Spinal cord (tissue), 10 donors: Measurements from ENCODE around the gene PHF10. TPM values are rescaled to one million over a fixed set of nuclear protein-coding genes. Genes with fewer than 3 reads are reported as not detected.
A peak's percentile ranks its signal among the peaks of the same experiment; 100 is the strongest.
"Not testable (repeated sequence)": the region's sequence is repeated elsewhere in the genome, so short reads cannot be mapped to it uniquely, and the experiment has no call there.

Source experiments
- DNase-seq, 6 donors: peaks; one replicate each; pipeline versions ENCODE4 v3.0.0 to v3.0.0-alpha.2; 2013 to 2015; ENCODE audit warnings: low spot score in 6 of 6, low read depth in 4 of 6
- H3K27ac ChIP-seq: one replicate; pipeline ENCODE4 v1.5.1; 2013; ENCODE audit warnings: low read depth, low read length, control low read depth
- H3K27me3 ChIP-seq: one replicate; pipeline ENCODE4 v1.6.1; 2013; ENCODE audit warnings: low read length; ENCODE audit not compliant: control insufficient read depth, insufficient read depth
- H3K36me3 ChIP-seq: one replicate; pipeline ENCODE4 v1.6.1; 2013; ENCODE audit warnings: low read length; ENCODE audit not compliant: control insufficient read depth, insufficient read depth
- H3K4me1 ChIP-seq: one replicate; pipeline ENCODE4 v1.6.1; 2013; ENCODE audit warnings: low read length; ENCODE audit not compliant: control insufficient read depth, insufficient read depth
- H3K4me3 ChIP-seq: one replicate; pipeline ENCODE4 v1.5.1; 2013; ENCODE audit warnings: low read depth, low read length, control low read depth
- H3K9me3 ChIP-seq: one replicate; pipeline ENCODE4 v1.6.1; 2013; ENCODE audit warnings: low read length; ENCODE audit not compliant: control insufficient read depth, insufficient read depth
- WGBS: methylation state at CpG from one replicate; pipeline ENCODE4 v1.1.5; 2013; ENCODE audit warnings: missing lambda C conversion rate; ENCODE audit not compliant: insufficient coverage; 5-methylcytosine and 5-hydroxymethylcytosine counted together
- long read RNA-seq, 4 donors: transcript quantifications; one replicate each; lab custom pipeline, GENCODE V29; 2026
- polyA plus RNA-seq, 2 donors: library from polyadenylated mRNA; unstranded; fragments of 120-200 nt; gene quantifications; one replicate each; pipeline ENCODE4 v1.2.1, GENCODE V29; 2013; ENCODE audit not compliant: insufficient read length in 2 of 2
- total RNA-seq, 2 donors: library from RNA; depleted of rRNA in 1 of 2; stranded (reverse); fragments of 120-200 nt in 1 of 2; fragments of >200 nt in 1 of 2; gene quantifications; one replicate each; pipeline versions ENCODE4 v1.2.3 to v1.2.4, GENCODE V29; 2013 to 2014
- donor health status: healthy.

Gene PHF10
- total RNA-seq (10 to 100 TPM; 44.6 to 54.2 TPM), polyA plus RNA-seq (10 to 100 TPM; 61.0 to 70.6 TPM)
- long read RNA-seq, donor 1, full-length matches to known transcripts, result 9 of 9 reads
- long read RNA-seq, donor 1, partial matches to known transcripts, result 0 of 9 reads
- long read RNA-seq, donor 1, other reads (novel, unspliced or antisense), result 0 of 9 reads
- long read RNA-seq, donor 2, full-length matches to known transcripts, result 7 of 7 reads
- long read RNA-seq, donor 2, partial matches to known transcripts, result 0 of 7 reads
- long read RNA-seq, donor 2, other reads (novel, unspliced or antisense), result 0 of 7 reads
- long read RNA-seq, donor 3, full-length matches to known transcripts, result 5 of 5 reads
- long read RNA-seq, donor 3, partial matches to known transcripts, result 0 of 5 reads
- long read RNA-seq, donor 3, other reads (novel, unspliced or antisense), result 0 of 5 reads
- long read RNA-seq, donor 4, full-length matches to known transcripts, result 13 of 23 reads
- long read RNA-seq, donor 4, partial matches to known transcripts, result 10 of 23 reads
- long read RNA-seq, donor 4, other reads (novel, unspliced or antisense), result 0 of 23 reads

DNA sequence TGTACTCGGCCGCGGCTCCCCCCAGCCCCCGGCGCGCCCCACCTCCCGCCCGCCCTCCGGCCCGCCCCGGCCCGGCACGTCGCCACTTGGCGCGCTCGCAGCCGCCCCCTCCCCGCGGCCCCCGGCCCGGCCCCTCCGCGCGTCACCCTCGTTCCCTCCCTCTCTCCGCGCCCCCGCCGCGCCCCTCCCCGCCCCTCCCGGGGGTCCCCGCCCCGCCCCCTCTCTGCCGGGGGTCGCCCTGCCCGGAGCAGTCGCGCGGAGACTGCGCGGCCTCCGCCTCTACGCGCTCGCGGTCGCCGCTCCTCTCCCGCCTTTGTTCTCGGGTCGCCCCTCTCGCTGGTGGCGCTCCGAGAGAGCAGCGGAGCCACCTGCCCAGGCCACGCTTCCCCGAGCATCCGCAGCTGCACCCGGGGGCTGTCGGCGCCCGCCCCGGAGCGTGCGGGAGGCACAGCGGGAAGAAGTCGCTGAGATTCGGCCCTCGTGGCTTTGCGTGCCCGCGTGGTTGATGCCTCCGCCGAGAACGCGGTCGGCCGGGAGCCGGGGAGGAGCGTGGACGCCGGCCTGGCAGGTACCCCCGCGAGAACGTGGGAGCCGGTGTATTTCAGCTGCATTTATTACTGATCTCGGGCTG lies at the start of gene PHF10:
PHF10 (minus strand) TSS at position 7 of the 631 bp plus-strand sequence. CDS start 569 bp downstream, outside the sequence.
- peak within 1 kb of the TSS; percentile 80 for H3K4me3 ChIP-seq

DNA sequence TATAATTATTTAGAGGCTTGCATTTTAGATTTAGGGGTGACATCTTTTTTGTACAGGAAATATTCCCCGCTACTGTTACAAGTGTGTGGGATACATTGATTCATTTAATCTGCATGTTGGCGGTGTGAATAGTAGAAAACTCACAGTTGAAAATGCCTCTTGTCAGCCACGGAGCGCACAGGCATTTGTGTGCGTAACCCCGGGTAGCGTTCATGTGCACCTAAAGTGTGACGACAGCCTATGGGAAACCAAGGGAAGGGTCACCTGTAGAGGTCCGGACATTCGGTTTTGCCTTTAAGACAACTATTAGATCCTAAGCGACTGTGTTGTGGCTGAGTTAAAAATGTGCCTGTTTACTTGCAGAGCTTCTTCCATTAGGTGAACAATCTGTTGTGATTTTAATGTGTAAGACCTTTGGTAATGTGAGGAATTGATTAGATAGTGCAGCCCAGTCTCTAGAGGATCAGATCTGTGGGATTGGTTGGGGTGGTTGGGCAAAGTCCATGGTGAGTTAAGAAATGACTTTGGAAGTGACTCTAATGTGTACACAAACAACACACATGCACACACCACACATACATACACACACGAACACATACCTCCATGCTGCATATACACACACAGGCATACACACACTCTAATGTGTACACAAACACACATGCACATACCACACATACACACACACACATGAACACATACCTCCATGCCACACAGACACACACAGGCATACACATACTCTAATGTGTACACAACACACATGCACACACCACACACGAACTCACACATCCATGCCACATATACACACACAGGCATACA lies 42.8 kb upstream of the PHF10 start:
- Histone ChIP-seq H3K27ac (no peak overlapping the region), H3K4me1 (no peaks in the 10 kb centered on the region), H3K36me3 (peaks cover 42% of the 10 kb centered on the region), H3K27me3 (no peaks in the 10 kb centered on the region), H3K9me3 (no peaks in the 10 kb centered on the region), H3K4me3 (no peak overlapping the region)
- WGBS, result 96% methylated on average over 13 of the region's 13 CpGs
- DNase-seq, result no peak

More for the DNA sequence above, at the start of gene PHF10:
- Histone ChIP-seq H3K4me1 (peaks cover 16% of the 10 kb centered on the region), H3K27me3 (no peaks in the 10 kb centered on the region), H3K27ac (peak within 1 kb of the TSS; percentile 85), H3K36me3 (no peaks in the 10 kb centered on the region), H3K9me3 (no peaks in the 10 kb centered on the region)
- WGBS, result under 1% methylated on average over 63 of the region's 89 CpGs
- DNase-seq, result peak in 5 of 6 donors; percentile 54 to 93 (median 75)

DNA sequence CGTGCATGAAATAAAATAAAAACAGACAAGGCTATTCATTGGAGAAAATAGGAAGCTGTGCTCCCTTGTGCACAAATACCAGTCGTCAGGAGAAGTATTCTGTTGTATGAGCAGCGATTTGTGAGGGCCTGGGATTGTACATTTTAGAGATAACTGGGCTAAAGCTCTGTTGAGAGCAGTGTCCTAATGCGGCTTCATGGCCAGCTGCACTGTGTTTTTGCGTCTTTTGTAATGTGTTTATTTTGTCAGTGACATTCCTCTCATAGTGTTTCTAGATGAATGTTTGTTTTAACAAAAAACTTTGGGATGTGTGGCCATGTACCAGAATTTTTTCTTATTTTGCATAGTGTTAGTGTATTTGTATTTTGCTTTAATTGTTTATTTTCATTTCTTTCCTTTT lies 41.9 kb upstream of the PHF10 start:
- Histone ChIP-seq H3K27ac (no peak overlapping the region), H3K27me3 (no peaks in the 10 kb centered on the region), H3K4me1 (no peaks in the 10 kb centered on the region), H3K9me3 (no peaks in the 10 kb centered on the region), H3K36me3 (peaks cover 42% of the 10 kb centered on the region), H3K4me3 (no peak overlapping the region)
- WGBS, result 90% methylated on average over 5 of the region's 5 CpGs
- no peak for DNase-seq

DNA sequence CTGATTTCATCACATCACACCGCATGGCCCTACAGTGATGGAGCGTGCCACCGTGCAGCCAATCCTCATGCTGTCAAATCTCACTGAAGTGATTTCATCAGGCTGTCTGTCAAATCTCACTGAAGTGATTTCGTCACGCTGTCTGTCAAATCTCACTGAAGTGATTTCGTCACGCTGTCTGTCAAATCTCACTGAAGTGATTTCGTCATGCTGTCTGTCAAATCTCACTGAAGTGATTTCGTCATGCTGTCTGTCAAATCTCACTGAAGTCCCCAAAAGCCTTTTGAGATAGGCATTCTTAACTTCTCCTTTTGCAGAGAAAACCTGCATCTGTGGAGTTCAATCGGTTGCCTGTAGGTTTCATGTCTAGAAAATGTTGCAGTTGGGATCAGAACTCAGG lies 41.5 kb upstream of the PHF10 start:
- H3K4me3 ChIP-seq, H3K27me3 ChIP-seq, H3K27ac ChIP-seq, H3K4me1 ChIP-seq, H3K9me3 ChIP-seq, DNase-seq: not testable (repeated sequence)
- WGBS, result 96% methylated on average over 10 of the region's 10 CpGs
- H3K36me3 ChIP-seq, result peaks cover 44% of the 10 kb centered on the region

DNA sequence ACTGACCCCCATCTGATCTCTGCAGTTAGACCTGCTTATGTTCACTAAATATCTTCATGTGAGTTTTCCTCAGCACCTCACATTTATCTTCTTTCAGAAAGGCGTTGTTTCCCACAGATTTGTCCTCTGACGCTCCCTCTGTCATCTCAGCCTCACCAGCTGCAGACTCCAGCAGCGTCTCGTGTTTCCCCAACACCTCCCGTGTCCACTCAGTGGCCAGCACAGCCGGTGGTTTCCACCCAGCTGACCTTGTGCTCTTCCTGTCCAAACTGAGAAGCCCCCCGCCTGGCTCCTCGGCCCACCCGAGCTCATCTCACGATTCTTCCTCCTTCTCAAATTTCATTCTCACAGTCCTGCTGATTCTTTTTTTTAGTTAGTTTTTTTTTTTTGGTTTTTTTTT lies 39.6 kb upstream of the PHF10 start:
- 84% methylated on average over 7 of the region's 10 CpGs for WGBS
- Histone ChIP-seq H3K27ac (no peak overlapping the region), H3K36me3 (peaks cover 52% of the 10 kb centered on the region), H3K4me1 (no peaks in the 10 kb centered on the region), H3K9me3 (no peaks in the 10 kb centered on the region), H3K27me3 (no peaks in the 10 kb centered on the region), H3K4me3 (no peak overlapping the region)
- peak in 1 of 6 donors; percentile 17 for DNase-seq

DNA sequence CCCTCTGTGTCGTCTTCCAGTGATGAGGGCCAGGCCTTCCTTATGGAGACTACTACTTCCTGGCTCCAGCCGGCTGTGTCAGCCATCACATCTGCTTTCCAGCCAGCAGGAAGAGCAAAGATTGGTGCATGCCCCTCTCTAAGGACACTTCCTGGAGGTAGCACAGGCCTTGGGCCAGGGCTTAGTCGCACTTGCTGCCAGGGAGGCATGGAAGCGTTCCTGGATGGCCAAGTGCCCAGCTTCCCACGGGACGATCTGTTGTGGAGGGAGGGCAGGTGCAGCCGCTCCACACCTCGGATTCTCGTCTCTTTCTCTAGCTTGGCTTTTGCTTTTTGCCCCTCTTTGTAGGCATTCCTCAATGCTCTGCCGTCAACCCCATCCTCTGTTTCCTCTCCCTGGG lies 39.0 kb upstream of the PHF10 start:
- DNase-seq, result no peak
- H3K27me3 ChIP-seq, result no peaks in the 10 kb centered on the region
- H3K4me3 ChIP-seq, result no peak overlapping the region
- no peaks in the 10 kb centered on the region for H3K9me3 ChIP-seq
- 72% methylated on average over 10 of the region's 10 CpGs for WGBS
- H3K4me1 ChIP-seq, result no peaks in the 10 kb centered on the region
- H3K36me3 ChIP-seq, result peaks cover 49% of the 10 kb centered on the region
- no peak overlapping the region for H3K27ac ChIP-seq

DNA sequence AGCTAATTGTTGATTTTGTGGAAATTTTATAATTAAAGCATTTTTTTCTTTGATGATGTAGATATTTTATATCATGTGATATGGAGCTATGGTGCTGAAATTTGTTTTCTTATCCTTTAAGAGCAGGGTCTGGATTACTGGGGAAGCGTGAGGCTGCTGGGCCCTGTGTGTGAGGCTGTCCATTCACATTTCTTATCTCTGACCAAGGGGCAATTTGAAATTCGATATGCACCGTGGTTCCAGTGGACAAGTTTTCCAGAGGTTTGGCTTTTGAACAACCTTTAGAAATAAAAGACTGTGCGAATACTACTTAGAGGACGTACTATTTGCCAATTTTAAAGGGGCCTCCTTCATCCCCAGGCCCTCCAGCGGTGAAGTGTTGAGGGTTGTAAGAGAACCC lies 30.9 kb upstream of the PHF10 start:
- no peaks in the 10 kb centered on the region for H3K27me3 ChIP-seq
- peaks cover 8% of the 10 kb centered on the region for H3K4me1 ChIP-seq
- no peak for DNase-seq
- WGBS, result 96% methylated on average over 5 of the region's 6 CpGs
- no peak overlapping the region for H3K4me3 ChIP-seq
- peaks cover 5% of the 10 kb centered on the region for H3K36me3 ChIP-seq
- H3K27ac ChIP-seq, result no peak overlapping the region
- no peaks in the 10 kb centered on the region for H3K9me3 ChIP-seq

DNA sequence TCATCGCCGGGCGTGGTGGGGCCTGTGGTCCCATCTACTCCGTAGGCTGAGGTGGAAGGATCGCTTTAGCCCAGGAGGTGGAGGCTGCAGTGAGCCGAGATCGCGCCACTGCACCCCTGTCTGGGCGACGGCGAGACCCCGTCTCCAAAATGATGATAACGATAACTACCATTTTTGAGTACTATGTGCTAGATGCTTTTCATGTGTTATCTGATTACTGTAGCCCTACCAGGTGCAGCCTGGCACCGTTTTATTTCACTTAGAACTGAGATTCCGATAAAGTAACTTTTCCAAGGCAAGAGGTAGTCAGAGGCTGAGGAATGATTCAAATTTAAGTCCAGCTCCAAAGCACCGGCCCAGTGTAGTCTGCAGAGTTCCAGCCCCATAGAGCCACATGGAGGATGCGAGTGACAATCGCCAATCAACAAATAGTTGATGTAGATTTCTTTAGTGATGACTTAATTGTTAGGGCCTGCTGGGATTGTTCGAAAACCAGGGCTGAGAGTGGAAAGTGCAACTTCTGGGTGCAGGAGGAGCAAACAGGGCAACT lies 27.8 kb upstream of the PHF10 start:
- H3K4me1 ChIP-seq, result peaks cover 8% of the 10 kb centered on the region
- peak overlapping the region; percentile 89 for H3K27ac ChIP-seq
- 13% methylated on average over 10 of the region's 19 CpGs for WGBS
- no peaks in the 10 kb centered on the region for H3K36me3 ChIP-seq
- H3K27me3 ChIP-seq, result no peaks in the 10 kb centered on the region
- DNase-seq, result peak in 1 of 6 donors; percentile 33
- H3K9me3 ChIP-seq, result no peaks in the 10 kb centered on the region
- H3K4me3 ChIP-seq, result peak overlapping the region; percentile 80
